GM12801 (cell line): ENCODE data around the gene TALDO1.

Source experiments
- TF ChIP-seq, protein P1 (sequence below): IDR thresholded peaks from one replicate; pipeline ENCODE4 v1.5.1; 2011; ENCODE audit warnings: control low read depth; ENCODE audit not compliant: insufficient read length; ENCODE audit errors: extremely low read depth

TALDO1 gene

DNA sequence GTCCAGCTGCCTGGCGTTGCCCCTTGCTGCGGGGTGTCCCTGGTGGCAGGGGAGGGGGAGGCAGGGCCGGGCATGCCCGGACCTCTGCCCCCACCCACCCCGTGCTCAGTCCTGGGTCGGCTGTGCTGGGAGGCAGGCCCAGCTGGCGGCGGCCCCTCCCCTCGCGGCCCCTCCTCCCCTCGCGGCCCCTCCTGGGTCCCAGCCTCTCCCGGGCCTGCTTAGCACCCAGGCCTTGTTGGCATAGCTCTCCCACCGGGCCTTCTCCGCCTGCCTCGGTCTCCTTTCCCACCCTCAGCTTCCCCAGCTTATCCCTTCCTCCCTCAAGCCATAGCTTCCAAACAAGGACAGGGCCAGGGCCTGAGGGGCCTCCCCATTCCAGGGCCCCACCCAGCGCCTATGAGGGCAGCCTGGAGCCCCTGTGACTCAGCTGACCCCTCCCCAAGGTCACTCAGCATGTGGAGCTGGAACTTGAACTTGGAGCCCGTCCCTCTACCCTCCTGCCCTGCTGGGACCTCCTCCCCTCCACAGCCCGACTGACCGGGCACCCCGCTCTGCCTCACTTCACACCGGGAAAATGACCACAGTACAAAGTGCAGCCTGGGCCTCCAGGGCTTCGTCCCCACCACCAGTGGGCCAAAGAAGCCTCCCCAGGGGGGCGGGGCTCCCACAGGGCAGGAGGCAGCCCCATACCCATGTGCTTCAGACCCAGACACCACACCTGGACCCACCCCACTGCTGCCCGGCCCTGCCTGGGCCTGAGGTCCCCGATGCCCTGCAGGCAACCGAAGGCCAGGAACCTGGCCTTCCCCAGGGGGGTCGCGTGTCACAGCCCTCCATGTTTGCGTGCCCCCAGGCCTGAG lies 40.1 kb upstream of the TALDO1 start:
- TF ChIP-seq, protein P1, sequence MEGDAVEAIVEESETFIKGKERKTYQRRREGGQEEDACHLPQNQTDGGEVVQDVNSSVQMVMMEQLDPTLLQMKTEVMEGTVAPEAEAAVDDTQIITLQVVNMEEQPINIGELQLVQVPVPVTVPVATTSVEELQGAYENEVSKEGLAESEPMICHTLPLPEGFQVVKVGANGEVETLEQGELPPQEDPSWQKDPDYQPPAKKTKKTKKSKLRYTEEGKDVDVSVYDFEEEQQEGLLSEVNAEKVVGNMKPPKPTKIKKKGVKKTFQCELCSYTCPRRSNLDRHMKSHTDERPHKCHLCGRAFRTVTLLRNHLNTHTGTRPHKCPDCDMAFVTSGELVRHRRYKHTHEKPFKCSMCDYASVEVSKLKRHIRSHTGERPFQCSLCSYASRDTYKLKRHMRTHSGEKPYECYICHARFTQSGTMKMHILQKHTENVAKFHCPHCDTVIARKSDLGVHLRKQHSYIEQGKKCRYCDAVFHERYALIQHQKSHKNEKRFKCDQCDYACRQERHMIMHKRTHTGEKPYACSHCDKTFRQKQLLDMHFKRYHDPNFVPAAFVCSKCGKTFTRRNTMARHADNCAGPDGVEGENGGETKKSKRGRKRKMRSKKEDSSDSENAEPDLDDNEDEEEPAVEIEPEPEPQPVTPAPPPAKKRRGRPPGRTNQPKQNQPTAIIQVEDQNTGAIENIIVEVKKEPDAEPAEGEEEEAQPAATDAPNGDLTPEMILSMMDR: no peak

DNA sequence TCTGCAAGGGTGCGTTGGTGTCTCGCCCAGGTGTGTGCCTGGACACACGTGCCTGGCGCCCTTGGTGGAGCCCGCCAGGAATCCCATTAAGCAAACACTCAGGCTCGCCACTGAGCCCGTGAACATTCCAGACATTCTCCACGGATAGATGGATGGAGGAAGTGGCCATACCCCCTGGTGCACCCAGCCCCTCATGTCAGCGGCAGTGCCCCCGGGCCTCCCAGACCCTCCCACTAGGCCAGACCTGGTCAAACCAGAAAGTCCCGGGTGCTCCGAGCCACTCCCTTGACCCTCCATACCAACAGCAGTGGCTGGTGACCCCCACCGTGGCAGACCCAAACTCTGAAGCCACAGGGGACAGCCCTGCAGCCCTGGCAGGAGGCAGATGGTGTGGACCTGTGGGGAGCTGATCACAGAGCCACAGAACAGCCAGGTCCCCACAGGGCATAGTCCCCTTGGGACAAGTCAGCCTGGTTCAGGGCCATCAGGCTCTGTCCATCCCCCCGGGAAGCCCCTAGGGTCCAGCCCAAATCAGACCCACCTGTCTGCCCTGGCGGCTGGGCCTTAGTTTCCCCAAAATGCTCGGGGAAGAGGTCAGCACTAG lies 39.3 kb upstream of the TALDO1 start:
- TF ChIP-seq, protein P1: no peak

DNA sequence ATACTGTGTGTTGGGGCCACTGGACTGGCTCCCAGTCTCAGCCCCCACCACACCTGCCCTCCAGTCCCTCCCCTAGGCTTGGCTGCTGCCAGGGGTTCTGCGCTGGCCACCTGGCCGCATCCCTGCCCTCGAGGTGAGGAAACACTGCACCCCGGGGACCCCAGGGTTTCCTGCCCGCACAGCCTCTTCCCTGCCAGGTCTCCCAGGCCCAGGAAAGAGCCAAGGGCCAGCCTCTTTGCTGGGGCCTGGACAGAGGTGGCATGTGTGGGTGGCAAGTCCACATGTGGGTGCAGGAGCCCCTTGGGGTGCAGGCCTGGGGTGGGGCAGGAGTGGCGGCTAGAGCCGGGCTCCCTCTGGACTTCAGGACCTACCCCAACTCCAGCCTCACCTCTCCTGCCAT lies 38.8 kb upstream of the TALDO1 start:
- TF ChIP-seq, protein P1: no peak

DNA sequence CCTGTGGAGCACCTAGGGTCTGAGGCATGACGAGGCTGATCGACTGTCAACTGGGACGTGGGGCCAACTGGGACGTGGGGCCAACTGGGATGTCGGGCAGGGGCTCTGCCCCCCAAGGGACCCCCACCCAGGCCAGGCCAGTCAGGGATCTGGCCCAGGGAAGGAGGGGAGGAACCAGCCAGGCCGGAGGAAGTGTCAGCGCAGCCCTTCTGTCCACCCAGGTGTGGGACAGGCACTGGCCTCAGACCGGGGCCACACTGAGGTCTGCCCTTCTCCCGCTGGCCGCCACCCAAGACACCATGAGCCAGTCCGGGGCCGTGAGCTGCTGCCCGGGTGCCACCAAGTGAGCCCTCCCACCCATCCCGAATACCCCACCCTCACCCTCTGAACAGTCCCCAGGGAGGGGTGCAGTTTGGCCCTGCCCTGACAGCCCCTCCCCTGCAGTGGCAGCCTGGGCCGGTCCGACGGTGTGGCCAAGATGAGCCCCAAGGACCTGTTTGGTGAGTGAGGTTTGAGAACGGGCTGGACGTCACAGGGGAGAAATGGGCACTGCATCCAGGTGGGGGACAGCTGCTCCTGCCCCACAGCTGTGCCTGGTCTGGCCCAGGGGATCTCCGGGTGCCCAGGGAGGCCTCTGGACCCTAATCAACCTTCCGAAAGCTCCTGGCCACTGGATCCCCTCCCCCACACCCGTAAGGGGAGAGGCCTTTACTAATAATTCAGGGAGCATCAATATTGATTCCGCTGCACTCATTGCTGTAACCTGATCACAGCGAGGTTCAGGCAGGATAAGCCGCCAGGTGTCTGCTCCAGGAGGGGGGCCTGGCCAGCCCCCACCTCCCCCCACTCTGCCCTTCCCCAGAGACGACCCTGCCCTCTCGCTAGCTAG lies 37.9 kb upstream of the TALDO1 start:
- TF ChIP-seq, protein P1: no peak

DNA sequence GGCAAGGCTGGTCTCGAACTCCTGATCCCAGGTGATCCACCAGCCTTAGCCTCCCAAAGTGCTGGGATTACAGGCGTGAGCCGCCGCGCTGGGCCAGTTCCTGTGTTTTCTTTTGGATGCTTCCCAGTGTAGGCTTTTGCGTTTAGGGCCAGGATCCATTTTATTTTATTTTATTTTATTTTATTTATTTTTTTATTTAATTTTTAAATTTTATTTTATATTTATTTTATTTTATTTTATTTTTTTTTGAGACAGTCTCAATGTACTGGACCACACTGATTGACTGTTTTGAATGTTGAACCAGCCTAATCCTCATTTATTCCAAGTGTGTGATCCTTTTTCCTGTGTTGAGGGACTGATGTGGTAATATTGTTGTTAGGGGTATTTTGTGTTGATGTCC lies 32.8 kb upstream of the TALDO1 start:
- TF ChIP-seq, protein P1: no peak

DNA sequence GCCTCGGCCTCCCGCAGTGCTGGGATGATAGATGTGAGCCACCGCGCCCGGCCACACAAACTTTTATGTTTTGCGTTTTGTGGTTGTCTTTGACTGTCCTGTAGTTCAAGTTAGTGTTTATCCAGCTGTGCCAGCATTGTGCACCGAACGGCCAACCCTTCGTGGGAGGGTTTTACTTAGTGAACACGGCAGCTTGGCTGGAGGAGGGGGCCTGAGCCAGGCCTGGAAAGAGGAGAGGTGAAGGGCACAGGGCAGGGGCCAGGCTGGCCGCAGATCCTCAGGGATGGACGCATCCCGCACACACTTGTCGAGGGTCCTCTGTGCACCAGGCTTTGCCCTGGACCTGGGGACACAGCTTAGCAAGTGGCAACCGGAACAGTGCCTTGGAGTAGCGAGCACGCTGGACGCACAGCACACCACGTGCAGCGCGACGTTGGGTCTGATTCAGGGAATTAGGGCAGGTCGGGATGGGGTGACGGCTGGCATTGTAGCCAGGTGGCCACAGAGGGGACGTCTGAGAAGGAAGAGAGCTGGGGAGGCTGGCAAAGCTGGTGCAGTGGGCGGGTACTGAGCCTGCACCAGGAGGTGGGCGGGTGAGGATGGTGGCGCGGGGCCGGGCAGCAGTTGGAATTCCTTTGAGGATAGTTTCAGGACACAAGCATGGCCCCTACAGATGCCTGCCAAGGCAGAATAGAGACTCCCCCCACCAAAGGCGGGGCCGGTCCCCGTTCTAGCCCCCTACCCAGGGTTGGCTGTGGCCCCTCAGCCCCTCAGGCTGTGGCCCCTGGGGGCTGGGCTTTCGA lies 27.8 kb upstream of the TALDO1 start:
- TF ChIP-seq, protein P1: no peak
